Measurements from ENCODE around the gene FOXA1.

DNA sequence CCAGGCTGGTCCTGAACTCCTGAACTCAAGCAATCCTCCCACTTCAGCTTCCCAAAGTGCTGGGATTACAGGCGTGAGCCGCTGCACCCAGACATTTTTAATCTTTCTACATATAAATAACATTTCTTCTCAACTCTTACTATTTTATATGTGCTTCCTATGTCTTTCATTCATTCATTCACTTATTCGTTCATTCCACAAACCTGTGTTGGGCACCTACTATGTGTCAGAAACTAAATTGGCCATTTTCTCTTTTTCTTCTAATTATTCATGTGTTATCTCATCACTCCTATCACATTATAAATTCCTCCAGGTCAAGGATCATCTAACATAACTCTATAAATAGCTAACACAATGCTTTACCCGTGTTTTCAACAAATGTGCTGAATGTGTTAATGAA is 23.7 kb downstream of the FOXA1 start:
- TF ChIP-seq, protein P1, sequence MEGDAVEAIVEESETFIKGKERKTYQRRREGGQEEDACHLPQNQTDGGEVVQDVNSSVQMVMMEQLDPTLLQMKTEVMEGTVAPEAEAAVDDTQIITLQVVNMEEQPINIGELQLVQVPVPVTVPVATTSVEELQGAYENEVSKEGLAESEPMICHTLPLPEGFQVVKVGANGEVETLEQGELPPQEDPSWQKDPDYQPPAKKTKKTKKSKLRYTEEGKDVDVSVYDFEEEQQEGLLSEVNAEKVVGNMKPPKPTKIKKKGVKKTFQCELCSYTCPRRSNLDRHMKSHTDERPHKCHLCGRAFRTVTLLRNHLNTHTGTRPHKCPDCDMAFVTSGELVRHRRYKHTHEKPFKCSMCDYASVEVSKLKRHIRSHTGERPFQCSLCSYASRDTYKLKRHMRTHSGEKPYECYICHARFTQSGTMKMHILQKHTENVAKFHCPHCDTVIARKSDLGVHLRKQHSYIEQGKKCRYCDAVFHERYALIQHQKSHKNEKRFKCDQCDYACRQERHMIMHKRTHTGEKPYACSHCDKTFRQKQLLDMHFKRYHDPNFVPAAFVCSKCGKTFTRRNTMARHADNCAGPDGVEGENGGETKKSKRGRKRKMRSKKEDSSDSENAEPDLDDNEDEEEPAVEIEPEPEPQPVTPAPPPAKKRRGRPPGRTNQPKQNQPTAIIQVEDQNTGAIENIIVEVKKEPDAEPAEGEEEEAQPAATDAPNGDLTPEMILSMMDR (conservative IDR thresholded peaks at IDR 0.05 in 1 of 2, IDR thresholded peaks at IDR 0.05 in 1 of 2; ENCODE audit: extremely low read depth in 1 of 2, insufficient read depth in 1 of 2, low read depth in 1 of 2, low read length in 2 of 2): no peak
- no peak for TF ChIP-seq EZH2 (IDR thresholded peaks at IDR 0.05; ENCODE audit: borderline replicate concordance, low read length)

Measured in mammary epithelial cell (primary cell).